Measurements from ENCODE around the gene OR1I1.

OR1I1 gene

DNA sequence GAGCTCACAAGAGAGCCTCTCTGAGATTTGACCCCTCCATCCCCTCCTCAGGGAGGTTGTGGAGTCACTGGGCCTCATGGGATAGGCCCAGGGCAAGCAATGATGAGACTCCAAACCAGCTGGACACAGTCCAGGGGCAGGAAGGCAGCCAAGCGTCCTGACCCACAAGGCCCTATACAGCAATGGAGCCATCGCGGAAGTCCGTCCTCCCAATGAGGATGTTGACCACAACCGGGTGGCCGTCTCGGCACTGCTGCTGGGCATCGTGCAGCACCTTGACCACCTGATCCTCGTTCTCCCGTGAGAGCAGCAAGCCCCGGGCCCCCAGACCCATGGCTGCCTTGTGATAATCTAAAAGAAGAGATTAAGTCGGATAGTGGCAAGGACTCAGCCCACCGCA lies 33.1 kb downstream of the OR1I1 start:
- H3K27ac ChIP-seq = peak overlapping the region; percentile 58 to 69
- TF ChIP-seq, protein P1, sequence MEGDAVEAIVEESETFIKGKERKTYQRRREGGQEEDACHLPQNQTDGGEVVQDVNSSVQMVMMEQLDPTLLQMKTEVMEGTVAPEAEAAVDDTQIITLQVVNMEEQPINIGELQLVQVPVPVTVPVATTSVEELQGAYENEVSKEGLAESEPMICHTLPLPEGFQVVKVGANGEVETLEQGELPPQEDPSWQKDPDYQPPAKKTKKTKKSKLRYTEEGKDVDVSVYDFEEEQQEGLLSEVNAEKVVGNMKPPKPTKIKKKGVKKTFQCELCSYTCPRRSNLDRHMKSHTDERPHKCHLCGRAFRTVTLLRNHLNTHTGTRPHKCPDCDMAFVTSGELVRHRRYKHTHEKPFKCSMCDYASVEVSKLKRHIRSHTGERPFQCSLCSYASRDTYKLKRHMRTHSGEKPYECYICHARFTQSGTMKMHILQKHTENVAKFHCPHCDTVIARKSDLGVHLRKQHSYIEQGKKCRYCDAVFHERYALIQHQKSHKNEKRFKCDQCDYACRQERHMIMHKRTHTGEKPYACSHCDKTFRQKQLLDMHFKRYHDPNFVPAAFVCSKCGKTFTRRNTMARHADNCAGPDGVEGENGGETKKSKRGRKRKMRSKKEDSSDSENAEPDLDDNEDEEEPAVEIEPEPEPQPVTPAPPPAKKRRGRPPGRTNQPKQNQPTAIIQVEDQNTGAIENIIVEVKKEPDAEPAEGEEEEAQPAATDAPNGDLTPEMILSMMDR (IDR thresholded peaks at IDR 0.05) = no peak
- DNase-seq = peak; percentile 67 to 87
- H3K36me3 ChIP-seq = peaks cover 56 to 100% (median 89%) of the 10 kb centered on the region in 3 donors
- H3K4me1 ChIP-seq = peaks cover 0 to 21% (median 11%) of the 10 kb centered on the region in 4 donors
- no peaks in the 10 kb centered on the region for H3K9me3 ChIP-seq
- H3K4me3 ChIP-seq = no peak overlapping the region
- intact Hi-C loops (cut with DNase I; ENCODE audit: low total_unique reads) = no loop called here
- no peaks in the 10 kb centered on the region for H3K27me3 ChIP-seq

DNA sequence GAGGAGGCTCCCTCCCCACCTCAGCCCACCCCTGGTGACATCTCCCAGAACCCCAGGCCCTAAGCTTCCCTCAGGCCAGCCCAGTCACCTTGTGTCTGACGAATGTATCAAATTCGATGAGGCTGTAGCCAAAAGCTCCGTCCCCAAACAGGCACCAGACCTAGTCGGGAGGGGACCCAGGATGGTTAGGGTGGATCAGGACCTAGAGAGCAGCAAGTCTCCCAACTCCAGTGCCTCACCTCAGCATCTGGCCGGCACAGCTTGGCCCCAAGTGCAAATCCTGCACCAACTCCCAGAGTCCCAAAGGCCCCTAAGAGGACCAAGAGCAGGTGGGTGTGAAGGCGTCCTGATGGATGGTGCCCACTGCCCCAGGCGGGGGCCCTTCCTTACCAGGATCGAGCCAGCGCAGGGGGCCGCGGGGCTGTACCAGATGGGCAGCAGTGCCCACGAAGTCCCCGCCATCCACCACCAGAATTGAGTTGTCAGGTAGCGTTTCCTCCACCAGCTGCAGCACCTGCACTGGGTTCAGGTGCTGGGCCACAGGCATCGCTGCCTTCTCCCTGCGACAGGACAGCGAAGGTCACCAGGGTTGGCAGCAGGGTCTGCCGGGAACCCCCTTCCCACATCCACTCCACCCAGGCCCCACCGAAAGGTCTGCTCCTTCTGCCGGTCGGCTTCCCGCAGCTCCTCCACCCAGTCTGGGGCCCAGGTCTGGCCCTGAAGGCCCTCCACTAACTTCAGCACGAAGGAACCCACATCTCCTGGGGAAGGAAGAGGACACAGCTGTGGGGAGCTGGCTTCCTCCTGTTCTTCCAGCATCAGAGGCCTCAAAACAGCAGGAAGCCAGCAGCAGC lies 34.0 kb downstream of the OR1I1 start:
- Histone ChIP-seq H3K27me3 (no peaks in the 10 kb centered on the region), H3K36me3 (peaks cover 49 to 100% (median 89%) of the 10 kb centered on the region in 3 donors), H3K9me3 (no peaks in the 10 kb centered on the region), H3K4me1 (peaks cover 0 to 21% (median 11%) of the 10 kb centered on the region in 4 donors), H3K4me3 (no peak overlapping the region), H3K27ac (peak overlapping the region; percentile 58 to 69)
- DNase-seq = no peak
- intact Hi-C loops (cut with DNase I; ENCODE audit: low total_unique reads) = no loop called here
- TF ChIP-seq, protein P1 (IDR thresholded peaks at IDR 0.05) = no peak

DNA sequence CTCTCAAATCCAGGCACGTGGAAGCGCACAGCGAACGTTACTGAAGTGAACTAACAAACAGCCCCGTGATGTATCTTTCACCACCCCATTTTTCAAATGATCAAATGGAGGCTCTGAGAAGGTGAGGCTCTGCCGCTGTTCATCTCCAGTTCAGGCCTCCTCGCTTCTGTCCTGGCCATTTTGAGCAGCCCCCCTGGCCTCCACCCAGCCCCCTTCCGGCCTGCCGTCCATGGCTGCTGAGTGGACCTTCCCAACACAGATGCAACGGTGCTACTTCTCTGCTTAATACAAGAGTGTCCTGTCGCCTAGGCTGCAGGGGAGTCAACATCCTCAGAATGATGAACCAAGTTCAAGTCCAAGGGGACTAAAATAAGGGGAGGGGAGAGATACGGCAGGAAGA lies 34.8 kb downstream of the OR1I1 start:
- TF ChIP-seq, protein P1 (IDR thresholded peaks at IDR 0.05) = no peak
- no peaks in the 10 kb centered on the region for H3K27me3 ChIP-seq
- peaks cover 0 to 21% (median 11%) of the 10 kb centered on the region in 4 donors for H3K4me1 ChIP-seq
- peaks cover 51 to 100% (median 86%) of the 10 kb centered on the region in 3 donors for H3K36me3 ChIP-seq
- peak overlapping the region in 1 of 2 donors; percentile 69 for H3K27ac ChIP-seq
- no peak overlapping the region for H3K4me3 ChIP-seq
- intact Hi-C loops (cut with DNase I; ENCODE audit: low total_unique reads) = no loop called here
- no peak for DNase-seq
- no peaks in the 10 kb centered on the region for H3K9me3 ChIP-seq

DNA sequence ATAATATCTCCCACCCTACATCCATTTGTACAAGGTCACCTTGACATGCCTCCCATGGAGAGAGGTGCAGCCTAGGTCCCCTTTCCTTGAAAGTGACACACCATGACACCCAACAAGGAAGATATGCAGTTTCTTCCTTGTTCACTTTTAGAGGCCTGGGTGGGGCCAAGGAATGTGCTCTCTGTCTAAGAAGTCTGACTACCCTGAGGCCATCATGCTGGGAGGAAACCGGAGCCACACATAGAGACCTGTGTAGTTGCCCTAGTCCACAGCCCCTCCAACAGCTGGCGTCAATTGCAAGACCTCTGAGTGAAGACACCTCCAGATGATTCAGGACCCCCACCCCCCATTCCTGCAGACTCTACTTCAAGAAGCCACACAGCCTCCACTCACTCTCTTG lies 36.2 kb downstream of the OR1I1 start:
- peak in 1 of 2 donors; percentile 31 for DNase-seq
- H3K27ac ChIP-seq = no peak overlapping the region
- H3K27me3 ChIP-seq = no peaks in the 10 kb centered on the region
- H3K4me3 ChIP-seq = no peak overlapping the region
- peaks cover 0 to 24% (median 13%) of the 10 kb centered on the region in 4 donors for H3K4me1 ChIP-seq
- peaks cover 39 to 99% (median 72%) of the 10 kb centered on the region in 3 donors for H3K36me3 ChIP-seq
- H3K9me3 ChIP-seq = no peaks in the 10 kb centered on the region
- TF ChIP-seq, protein P1 (IDR thresholded peaks at IDR 0.05) = no peak
- intact Hi-C loops (cut with DNase I; ENCODE audit: low total_unique reads) = no loop called here

DNA sequence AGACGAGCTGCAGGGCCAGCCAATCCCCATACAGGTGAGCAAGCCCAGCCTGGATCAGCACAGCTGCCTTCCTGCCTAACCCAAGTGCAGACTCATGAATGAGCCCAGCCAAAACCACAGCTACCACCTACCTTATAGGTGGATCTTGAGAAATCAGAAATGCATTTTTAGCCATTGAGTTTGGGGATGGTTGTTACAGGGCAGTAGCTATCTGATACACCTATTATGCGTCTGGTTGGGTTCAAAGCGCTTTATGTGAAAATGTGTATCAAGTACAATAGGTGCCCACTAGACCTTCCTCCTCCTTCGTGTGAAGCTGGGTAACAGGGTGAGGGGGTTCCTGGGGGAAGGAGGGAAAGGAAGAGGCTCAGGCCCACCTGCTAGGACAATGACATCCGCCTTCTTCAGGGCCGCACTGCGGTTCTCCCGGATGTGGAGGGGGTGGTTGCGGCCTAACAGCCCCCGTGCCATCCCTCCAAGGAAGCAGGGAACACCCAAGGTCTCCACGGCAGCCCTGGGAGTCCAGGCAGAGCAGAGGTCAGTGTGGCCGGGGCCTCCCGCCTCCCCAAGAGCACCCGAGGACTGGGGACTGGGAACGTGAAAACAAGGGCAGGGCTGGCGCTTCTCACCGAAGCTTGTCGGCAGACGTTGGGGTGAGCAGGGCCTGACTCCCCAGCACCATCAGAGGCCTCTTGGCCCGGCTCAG lies 36.9 kb downstream of the OR1I1 start:
- peaks cover 33 to 92% (median 65%) of the 10 kb centered on the region in 3 donors for H3K36me3 ChIP-seq
- no peak overlapping the region for H3K4me3 ChIP-seq
- no peaks in the 10 kb centered on the region for H3K27me3 ChIP-seq
- H3K27ac ChIP-seq = no peak overlapping the region
- DNase-seq = peak in 1 of 2 donors; percentile 60
- H3K4me1 ChIP-seq = peaks cover 0 to 27% (median 16%) of the 10 kb centered on the region in 4 donors
- intact Hi-C loops (cut with DNase I; ENCODE audit: low total_unique reads) = no loop called here
- TF ChIP-seq, protein P1 (IDR thresholded peaks at IDR 0.05) = no peak
- no peaks in the 10 kb centered on the region for H3K9me3 ChIP-seq
